ENCODE data around the gene SMC5. TPM values are rescaled to one million over a fixed set of nuclear protein-coding genes. Genes with fewer than 3 reads are reported as not detected.

Gene SMC5
- total and polyA plus RNA-seq, 2 of the 8 experiments (the other 6 are each of a cell fraction or from before 2014, with no cell fraction given): 4.5 to 22.6 TPM

DNA sequence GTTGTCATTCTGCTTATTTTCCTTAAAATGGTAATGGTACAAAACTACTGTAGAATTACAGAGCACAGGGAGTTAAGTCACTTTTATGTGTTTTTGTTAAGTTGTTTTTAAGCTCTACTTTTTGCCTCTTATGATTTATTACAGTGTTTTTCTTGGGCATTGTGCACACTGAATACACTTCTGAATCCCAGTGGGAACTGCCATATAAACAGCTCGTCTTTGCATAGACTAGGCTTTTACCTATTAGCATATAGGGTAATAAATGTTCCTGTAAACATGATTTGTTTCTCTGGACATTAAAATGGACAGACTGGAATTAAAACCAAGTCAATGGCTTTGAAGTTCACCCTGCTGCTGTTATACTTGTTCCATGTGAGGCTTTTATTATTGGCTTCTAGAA, 143.4 kb downstream of the SMC5 start (continued):
- TF ChIP-seq CTBP2 (IDR thresholded peaks at IDR 0.05; ENCODE audit: borderline replicate concordance, insufficient read depth, insufficient read length, low read length) (no peak), RXRA (IDR thresholded peaks at IDR 0.05; ENCODE audit: insufficient read depth, low read depth, low read length) (no peak)
